Liver (tissue), 3 donors: ENCODE data around the gene ULK1.

Source experiments
- JUND ChIP-seq, 2 donors: IDR thresholded peaks; 2 replicates each; pipeline ENCODE4 v1.6.1; 2016; ENCODE audit warnings: antibody characterized with exemption in 2 of 2
- TF ChIP-seq, protein P1 (sequence below): fragments of 150-350 bp; IDR thresholded peaks from 2 replicates; pipeline ENCODE4 v1.5.1; 2017; ENCODE audit warnings: improper control_type of control experiment, low read depth, low read length; ENCODE audit not compliant: missing input control
- donor health status: healthy.
- donor health status: healthy.

DNA sequence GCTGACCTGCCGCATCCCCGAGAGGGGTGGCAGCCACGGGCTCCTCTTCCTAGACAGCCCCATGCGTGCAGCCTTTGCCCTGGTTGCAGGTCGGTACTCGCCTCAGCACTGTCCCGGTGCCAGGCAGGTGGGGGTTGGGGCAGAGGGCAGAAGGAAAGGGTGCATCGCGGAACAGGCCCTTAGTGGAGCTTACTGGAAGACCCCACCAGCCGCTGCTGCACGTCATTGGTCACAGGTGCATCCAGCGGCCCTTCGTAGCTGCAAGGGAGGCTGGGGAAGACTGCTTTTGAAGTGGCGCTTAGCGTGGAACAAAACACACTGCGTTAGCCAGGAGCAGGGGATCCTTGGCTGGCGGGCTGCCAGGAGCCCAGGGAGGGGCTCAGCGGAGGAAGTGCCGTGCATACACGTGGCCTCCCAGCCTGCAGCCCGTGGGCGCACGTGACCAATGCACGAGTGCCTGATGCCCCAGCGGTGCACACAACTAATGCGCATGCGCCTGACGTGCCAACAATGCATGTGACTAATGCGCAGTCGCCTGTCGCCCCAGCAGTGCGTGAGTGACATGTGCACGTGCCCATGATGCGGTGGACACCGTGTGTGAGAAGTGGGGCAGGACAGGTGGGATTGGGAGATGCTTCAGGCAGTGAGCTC is 50.3 kb downstream of the ULK1 start:
- TF ChIP-seq, protein P1, sequence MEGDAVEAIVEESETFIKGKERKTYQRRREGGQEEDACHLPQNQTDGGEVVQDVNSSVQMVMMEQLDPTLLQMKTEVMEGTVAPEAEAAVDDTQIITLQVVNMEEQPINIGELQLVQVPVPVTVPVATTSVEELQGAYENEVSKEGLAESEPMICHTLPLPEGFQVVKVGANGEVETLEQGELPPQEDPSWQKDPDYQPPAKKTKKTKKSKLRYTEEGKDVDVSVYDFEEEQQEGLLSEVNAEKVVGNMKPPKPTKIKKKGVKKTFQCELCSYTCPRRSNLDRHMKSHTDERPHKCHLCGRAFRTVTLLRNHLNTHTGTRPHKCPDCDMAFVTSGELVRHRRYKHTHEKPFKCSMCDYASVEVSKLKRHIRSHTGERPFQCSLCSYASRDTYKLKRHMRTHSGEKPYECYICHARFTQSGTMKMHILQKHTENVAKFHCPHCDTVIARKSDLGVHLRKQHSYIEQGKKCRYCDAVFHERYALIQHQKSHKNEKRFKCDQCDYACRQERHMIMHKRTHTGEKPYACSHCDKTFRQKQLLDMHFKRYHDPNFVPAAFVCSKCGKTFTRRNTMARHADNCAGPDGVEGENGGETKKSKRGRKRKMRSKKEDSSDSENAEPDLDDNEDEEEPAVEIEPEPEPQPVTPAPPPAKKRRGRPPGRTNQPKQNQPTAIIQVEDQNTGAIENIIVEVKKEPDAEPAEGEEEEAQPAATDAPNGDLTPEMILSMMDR = no peak
- no peak for TF ChIP-seq JUND (IDR thresholded peaks at IDR 0.05)
